ENCODE results near the gene ADAMTS18.

The ADAMTS18 gene

DNA sequence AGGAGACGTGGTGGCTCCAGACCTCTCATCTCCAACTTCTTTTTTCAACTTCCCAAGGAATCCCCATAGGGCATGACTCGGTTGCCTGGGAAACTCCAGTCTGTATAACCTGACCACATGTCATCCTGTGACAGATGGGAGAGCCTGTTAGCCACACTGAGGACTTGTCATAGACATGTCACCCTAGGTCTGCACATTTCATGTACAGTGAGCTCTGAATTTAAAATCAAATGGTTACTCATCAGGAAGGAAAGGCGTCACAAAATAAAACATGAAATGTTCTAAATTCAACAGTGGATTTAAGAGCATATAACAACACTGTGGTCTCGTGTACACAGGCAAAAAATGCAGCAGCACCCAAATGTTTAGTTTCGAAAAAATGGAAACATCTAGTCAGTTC is 22.2 kb upstream of the ADAMTS18 start:
- FAIRE-seq = no peak
- no peak for TF ChIP-seq POLR2A (IDR thresholded peaks at IDR 0.05; ENCODE audit: low read depth, low read length)
- TF ChIP-seq TAF1 (IDR thresholded peaks at IDR 0.05; ENCODE audit: borderline replicate concordance, low read depth, low read length) = no peak
- TF ChIP-seq POLR2AphosphoS5 (IDR thresholded peaks at IDR 0.05; ENCODE audit: low read depth, low read length) = no peak
- DNase-seq (ENCODE audit: insufficient read length) = no peak

GRCh38 chr16:77452243-77452642 is 17.4 kb upstream of the ADAMTS18 start:
- TF ChIP-seq TAF1 (IDR thresholded peaks at IDR 0.05; ENCODE audit: borderline replicate concordance, low read depth, low read length) (no peak), POLR2A (IDR thresholded peaks at IDR 0.05; ENCODE audit: low read depth, low read length) (no peak), POLR2AphosphoS5 (IDR thresholded peaks at IDR 0.05; ENCODE audit: low read depth, low read length) (no peak)

GRCh38 chr16:77450790-77451487 is 16.1 kb upstream of the ADAMTS18 start:
- no peak for TF ChIP-seq POLR2A (IDR thresholded peaks at IDR 0.05; ENCODE audit: low read depth, low read length)
- no peak for TF ChIP-seq POLR2AphosphoS5 (IDR thresholded peaks at IDR 0.05; ENCODE audit: low read depth, low read length)
- no peak for TF ChIP-seq TAF1 (IDR thresholded peaks at IDR 0.05; ENCODE audit: borderline replicate concordance, low read depth, low read length)
- no peak for FAIRE-seq
- DNase-seq (ENCODE audit: insufficient read length) = no peak

More at GRCh38 chr16:77452243-77452642, 17.4 kb upstream of the ADAMTS18 start:
- FAIRE-seq (no peak), DNase-seq (ENCODE audit: insufficient read length) (no peak)

DNA sequence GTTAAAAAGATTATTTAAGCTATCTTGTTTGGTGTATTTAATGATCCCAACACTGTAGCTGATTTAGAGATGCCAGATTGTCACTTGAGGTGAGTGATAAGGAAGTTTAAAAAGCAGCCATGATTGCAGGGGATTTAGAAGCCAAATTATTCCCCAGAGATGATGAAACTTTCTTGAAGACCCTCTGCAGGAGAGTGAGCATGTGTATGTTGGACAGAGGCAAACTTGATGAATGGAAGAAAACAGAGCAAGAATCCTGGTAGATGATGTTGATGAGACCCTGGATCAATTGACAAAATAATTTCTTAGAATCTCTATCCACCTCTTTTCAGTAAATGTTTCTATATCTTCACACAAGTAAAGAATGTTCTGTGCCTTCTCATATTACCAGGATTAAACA is 14.4 kb upstream of the ADAMTS18 start:
- FAIRE-seq (no peak), DNase-seq (ENCODE audit: insufficient read length) (no peak)
- TF ChIP-seq POLR2AphosphoS5 (IDR thresholded peaks at IDR 0.05; ENCODE audit: low read depth, low read length) (no peak), POLR2A (IDR thresholded peaks at IDR 0.05; ENCODE audit: low read depth, low read length) (no peak), TAF1 (IDR thresholded peaks at IDR 0.05; ENCODE audit: borderline replicate concordance, low read depth, low read length) (no peak)

DNA sequence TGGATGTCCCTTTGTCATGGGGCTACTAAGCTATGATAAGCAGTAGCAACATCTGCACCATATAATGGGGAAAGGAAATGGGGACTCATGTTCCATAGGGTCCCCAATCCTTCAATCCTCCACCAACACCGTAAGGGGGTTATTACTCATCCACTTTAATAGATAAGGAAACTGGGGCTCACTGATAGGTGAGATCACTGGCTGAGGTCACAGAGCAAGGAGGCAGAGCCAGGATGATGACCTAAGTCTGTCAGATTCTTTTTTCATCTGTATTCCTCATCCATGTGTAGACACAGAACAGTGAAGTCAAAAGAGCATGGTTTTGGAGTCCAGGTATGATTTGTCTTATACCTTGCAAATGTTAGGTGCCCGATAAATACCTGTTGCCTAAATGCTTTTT is 10.5 kb upstream of the ADAMTS18 start:
- DNase-seq (ENCODE audit: insufficient read length) (no peak), FAIRE-seq (no peak)
- TF ChIP-seq TAF1 (IDR thresholded peaks at IDR 0.05; ENCODE audit: borderline replicate concordance, low read depth, low read length) = no peak

GRCh38 chr16:77444147-77444460 is 9.3 kb upstream of the ADAMTS18 start:
- FAIRE-seq (no peak), DNase-seq (ENCODE audit: insufficient read length) (no peak)
- TF ChIP-seq TAF1 (IDR thresholded peaks at IDR 0.05; ENCODE audit: borderline replicate concordance, low read depth, low read length) (no peak), POLR2AphosphoS5 (IDR thresholded peaks at IDR 0.05; ENCODE audit: low read depth, low read length) (no peak), POLR2A (IDR thresholded peaks at IDR 0.05; ENCODE audit: low read depth, low read length) (no peak)

DNA sequence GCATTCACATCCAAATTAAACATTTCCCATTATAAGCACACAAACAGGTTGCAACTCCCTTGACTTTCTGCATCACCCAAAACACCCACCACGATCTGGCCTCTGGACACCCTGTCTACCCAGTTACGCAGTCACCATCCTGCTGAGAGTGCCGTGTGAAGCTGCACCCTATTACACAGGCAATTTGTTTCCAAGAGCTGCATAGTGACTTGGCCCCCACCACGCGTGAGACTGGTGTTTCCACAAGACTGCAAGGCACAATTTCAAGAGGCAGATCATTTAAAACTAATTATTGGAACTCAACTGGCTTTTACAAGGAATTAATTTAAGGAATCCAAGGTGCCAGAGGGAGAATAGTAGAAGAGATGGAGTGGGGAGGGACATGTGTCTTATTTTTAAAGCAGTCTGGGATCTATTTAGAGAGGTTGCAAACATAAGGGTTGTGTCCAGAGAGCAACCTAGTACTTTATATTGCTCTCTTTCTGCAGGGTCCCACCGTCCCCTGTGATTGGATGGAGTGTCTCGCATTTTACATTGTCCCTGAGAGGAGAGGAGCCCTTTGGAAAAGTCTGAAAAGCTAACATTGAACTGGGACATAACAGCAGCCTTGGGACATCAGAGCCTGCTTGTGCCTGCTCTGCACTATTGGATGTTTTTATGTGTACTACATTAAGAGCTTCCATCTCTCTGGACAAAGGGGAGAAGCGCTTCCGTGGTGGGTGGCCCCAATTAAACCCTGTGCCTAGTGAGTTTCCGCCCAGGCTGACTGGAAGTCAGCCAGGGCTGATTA is 8.7 kb upstream of the ADAMTS18 start:
- no peak for FAIRE-seq
- TF ChIP-seq POLR2AphosphoS5 (IDR thresholded peaks at IDR 0.05; ENCODE audit: low read depth, low read length) (no peak), TAF1 (IDR thresholded peaks at IDR 0.05; ENCODE audit: borderline replicate concordance, low read depth, low read length) (no peak), POLR2A (IDR thresholded peaks at IDR 0.05; ENCODE audit: low read depth, low read length) (no peak)
- no peak for DNase-seq (ENCODE audit: insufficient read length)

GRCh38 chr16:77442078-77442477 is 7.2 kb upstream of the ADAMTS18 start:
- no peak for DNase-seq (ENCODE audit: insufficient read length)
- no peak for FAIRE-seq

GRCh38 chr16:77439106-77439505 is 4.3 kb upstream of the ADAMTS18 start:
- no peak for DNase-seq (ENCODE audit: insufficient read length)
- TF ChIP-seq POLR2A (IDR thresholded peaks at IDR 0.05; ENCODE audit: low read depth, low read length) = no peak
- no peak for TF ChIP-seq TAF1 (IDR thresholded peaks at IDR 0.05; ENCODE audit: borderline replicate concordance, low read depth, low read length)
- no peak for TF ChIP-seq POLR2AphosphoS5 (IDR thresholded peaks at IDR 0.05; ENCODE audit: low read depth, low read length)
- FAIRE-seq = no peak

More at GRCh38 chr16:77442078-77442477, 7.2 kb upstream of the ADAMTS18 start:
- TF ChIP-seq POLR2A (IDR thresholded peaks at IDR 0.05; ENCODE audit: low read depth, low read length) (no peak), TAF1 (IDR thresholded peaks at IDR 0.05; ENCODE audit: borderline replicate concordance, low read depth, low read length) (no peak), POLR2AphosphoS5 (IDR thresholded peaks at IDR 0.05; ENCODE audit: low read depth, low read length) (no peak)

DNA sequence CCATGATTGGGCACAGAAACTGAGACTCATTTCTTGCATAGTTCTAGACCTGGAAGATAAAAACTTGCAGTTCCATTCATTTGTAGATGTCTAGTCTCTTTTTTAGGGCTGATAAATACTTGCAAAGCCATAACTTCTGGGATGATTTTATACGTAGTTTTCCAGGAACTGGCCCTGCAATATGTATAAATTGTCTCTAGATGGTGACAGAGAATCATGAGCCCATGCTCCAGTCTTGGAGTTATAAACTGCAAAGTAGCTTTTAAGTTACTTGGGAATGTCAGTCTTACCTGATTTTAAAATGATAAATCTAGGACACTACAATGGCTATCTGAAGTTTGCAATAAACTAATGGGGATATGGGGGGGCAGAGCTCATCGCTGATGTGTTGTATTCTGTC is 3.0 kb upstream of the ADAMTS18 start:
- FAIRE-seq = no peak

DNA sequence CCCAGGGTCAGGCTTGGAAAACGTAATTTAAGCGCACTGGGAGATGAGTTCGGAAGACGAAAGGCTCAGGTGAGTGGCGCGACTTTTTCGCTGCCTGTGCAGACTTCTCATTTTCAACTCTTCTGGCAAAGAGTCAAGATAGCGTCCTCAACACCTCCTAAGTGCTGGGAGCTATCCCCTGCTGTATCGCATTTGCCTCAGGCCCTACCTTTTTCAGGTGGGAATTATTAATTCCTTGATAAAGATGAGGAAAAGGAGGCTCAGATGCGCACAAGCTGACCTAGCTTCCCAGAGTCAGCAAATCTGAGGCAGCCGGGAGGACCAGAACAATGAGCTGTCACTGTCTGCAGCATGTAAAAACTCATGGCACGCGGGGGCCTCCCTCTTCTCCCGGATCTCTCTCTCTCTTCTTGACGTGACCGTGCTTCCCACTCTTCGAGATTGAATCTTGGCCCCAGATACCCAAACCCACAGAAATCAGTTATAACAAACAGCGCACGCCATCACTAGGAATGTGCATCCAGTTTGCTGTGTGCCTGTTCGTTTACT is 512 bp upstream of the ADAMTS18 start:
- FAIRE-seq = no peak
- TF ChIP-seq POLR2AphosphoS5 (IDR thresholded peaks at IDR 0.05; ENCODE audit: low read depth, low read length) (no peak), POLR2A (IDR thresholded peaks at IDR 0.05; ENCODE audit: low read depth, low read length) (no peak), TAF1 (IDR thresholded peaks at IDR 0.05; ENCODE audit: borderline replicate concordance, low read depth, low read length) (no peak)
- no peak for DNase-seq (ENCODE audit: insufficient read length)

More for the DNA sequence above, 3.0 kb upstream of the ADAMTS18 start:
- TF ChIP-seq POLR2AphosphoS5 (IDR thresholded peaks at IDR 0.05; ENCODE audit: low read depth, low read length) (no peak), TAF1 (IDR thresholded peaks at IDR 0.05; ENCODE audit: borderline replicate concordance, low read depth, low read length) (no peak), POLR2A (IDR thresholded peaks at IDR 0.05; ENCODE audit: low read depth, low read length) (no peak)
- no peak for DNase-seq (ENCODE audit: insufficient read length)
